A549 treated with Mapracorat at 1 μM for 4 hours (cell line): ENCODE results near the gene PSMB9. TPM values are rescaled to one million over a fixed set of nuclear protein-coding genes. Genes with fewer than 3 reads are reported as not detected.

Source experiments
- total RNA-seq: library from RNA; stranded (reverse); fragments of 200-300 nt; extraction: Qiagen RNA extraction; gene quantifications from 5 replicates; pipeline ENCODE4 v1.2.3, GENCODE V29; 2022

Gene PSMB9
- 15.9 to 24.5 TPM (median 18.6 TPM) in 5 replicates for total RNA-seq

DNA sequence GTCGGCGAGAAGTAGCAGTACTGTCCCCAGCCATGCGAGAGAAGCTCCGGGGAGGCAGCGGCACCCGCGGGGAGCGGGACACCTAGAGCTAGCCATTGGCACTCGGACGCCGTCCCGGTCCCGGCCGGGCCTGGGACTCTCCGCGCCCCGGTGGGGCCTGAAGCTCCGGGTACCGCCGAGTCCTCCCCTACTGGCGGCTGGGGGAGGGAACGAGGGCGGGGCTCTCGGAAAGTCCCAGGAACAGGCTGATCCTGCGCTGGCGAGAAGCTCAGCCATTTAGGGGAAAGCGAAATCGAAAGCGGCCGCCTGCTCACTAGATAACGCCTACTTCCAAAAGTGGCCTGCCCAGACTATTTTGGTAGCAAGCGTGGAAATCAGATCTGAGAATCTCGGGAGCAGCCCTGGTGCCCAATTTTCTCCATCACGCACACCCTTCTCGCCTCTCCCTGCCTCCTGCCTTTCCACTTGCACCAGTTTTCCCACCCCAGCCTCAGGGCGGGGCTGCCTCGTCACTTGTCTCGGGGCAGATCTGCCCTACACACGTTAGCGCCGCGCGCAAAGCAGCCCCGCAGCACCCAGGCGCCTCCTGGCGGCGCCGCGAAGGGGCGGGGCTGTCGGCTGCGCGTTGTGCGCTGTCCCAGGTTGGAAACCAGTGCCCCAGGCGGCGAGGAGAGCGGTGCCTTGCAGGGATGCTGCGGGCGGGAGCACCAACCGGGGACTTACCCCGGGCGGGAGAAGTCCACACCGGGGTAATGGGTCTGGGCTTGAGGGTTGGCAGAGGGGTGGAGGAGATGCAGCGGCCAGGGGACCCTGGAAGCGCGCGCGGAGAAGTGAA is at the start of gene PSMB9, which contains the start of gene TAP1:
Gene PSMB9 (plus strand): TSS at position 652 of the 835 bp plus-strand sequence. CDS start 38 bp downstream, at position 690.
Gene TAP1 (minus strand): TSS at position 164 of the 835 bp plus-strand sequence. CDS start 68 bp downstream, at position 96.

DNA sequence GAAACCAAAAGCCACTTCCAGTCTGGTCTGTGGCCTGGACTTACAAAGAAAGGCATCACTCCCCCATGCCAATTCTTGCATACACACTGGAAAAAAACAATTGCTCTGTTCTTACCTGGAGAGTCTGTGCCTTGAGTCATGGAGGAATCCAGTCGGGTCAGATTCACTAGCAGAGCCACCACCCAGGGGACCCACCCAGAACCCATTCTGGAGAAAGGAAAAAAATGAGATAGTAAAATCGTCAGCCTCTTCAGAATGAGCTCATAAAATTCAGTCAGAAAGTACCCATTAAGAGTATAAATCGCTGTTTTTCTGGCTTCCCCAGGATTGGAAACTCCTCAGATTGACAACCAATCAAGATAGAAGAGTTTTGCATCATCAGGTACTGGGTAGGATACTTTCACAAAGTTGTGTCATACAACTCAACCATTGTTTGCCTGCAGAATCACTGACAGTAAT is 37.2 kb upstream of the PSMB9 start, which contains the start of gene HLA-DOB:
Gene HLA-DOB (minus strand): TSS at position 257 of the 459 bp plus-strand sequence. CDS start 51 bp downstream, at position 206.

DNA sequence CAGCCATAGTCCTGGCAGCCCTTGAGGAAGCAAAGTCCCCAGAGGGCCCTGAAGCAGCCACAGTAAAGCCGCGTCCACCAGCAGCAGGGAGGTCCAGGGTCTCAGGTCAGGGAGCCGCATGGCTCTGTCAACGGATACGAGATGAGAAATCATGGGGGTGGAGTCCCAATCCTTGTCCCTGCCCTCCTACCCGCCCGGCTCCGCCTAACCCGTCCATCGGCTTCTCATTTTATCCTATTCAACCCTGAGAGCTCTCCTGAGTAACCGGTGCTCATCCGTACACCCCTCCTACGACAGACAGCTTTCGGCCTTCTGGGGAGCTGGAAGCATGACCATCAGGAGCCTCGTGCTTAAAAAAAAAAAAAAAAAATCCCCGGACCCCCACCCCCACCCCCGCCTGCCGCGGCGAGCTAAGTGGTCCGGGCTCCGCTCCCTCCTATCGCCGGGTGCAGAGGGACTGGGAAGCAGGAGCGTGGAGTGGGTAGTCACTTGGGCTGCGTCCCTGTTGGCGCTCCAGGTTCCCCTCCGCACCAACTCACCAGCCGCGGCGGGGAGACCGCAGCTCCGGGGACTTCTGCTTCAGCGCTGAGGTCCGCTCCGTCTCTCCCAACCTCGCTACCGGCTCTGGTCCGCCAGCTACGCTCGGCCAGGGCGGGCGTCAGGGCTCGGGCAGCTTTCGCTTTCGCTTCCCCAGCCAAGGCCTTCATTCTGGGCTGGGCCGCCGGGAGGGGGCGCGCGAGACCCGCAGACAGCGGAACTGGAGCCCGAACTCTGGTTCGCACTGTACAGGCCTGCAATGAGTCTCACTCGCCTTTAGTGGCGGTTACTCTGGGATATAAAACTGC is 15.7 kb upstream of the PSMB9 start, which contains the start of gene TAP2:
Gene TAP2 (minus strand): TSS at position 626 of the 845 bp plus-strand sequence. CDS start 506 bp downstream, at position 120.

DNA sequence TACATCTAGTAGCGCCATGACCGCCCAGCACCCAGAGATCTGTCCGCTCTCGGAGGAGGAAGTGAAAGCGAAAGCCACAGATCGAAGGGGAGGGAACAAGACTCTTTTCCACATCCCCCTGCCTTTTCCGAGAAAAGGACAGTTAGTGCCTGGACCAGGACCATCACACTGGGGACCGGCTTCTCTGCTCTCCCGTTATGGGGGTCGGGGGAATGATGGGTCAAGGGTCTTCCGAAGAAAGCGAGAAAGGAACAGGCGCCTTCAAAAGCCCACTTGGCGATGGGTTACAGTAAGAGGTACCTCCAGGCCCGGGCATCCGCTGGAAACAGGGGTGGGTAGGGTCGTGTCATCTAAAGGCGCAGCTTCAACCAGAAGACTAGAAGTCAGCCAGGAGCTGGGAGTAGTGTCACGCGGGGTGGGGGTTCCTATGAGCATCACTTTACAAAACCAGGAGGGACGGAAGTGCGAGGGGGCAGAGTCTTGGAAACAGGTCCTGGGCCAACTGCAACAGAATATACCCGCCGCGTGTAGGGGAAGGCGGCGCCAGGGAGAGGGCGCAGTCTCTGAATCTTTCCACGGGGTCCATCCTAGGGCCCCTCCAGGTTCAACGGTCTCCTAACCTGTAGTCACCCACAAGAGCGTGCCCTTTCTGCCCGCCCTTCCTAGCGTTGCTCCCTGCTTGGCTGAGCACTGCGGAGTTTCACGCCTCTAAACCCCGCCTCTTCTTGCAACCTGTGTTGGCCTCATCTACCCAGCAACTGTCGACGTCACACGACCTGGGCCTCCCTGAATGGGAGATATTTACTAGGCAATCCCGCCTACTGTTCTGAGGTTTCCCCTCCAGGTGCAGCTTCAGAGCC is 9.8 kb upstream of the PSMB9 start, which contains the start of gene PSMB8:
Gene PSMB8 (minus strand): TSS at position 69 of the 860 bp plus-strand sequence. CDS start 51 bp downstream, at position 18.

Other genes with a start within 250 kb of the PSMB9 start
- gene HLA-DQA1, start 216.8 kb upstream of the PSMB9 start, total RNA-seq, result not detected in 5 replicates
- not detected in 5 replicates for gene HLA-DQB1, start 187.5 kb upstream of the PSMB9 start, total RNA-seq
- gene HLA-DQA2, start 112.8 kb upstream of the PSMB9 start, total RNA-seq, result not detected in 5 replicates
- gene HLA-DQB2, start 90.7 kb upstream of the PSMB9 start, total RNA-seq, result not detected in 5 replicates
- gene HLA-DOB, start 37.2 kb upstream of the PSMB9 start, total RNA-seq, result 0.11 to 0.20 TPM in 2 of 5 replicates, not detected in the others
- 13.3 to 25.1 TPM (median 16.8 TPM) in 5 replicates for gene TAP2, start 15.5 kb upstream of the PSMB9 start, total RNA-seq
- gene PSMB8, start 10.1 kb upstream of the PSMB9 start, total RNA-seq, result 17.9 to 21.8 TPM (median 20.1 TPM) in 5 replicates
- gene TAP1, start 488 bp upstream of the PSMB9 start, total RNA-seq, result 33.5 to 40.6 TPM (median 35.1 TPM) in 5 replicates
- gene HLA-DMB, start 86.8 kb downstream of the PSMB9 start, total RNA-seq, result 1.3 to 2.2 TPM (median 1.9 TPM) in 5 replicates
- gene HLA-DMA, start 98.9 kb downstream of the PSMB9 start, total RNA-seq, result 2.4 to 3.3 TPM (median 2.6 TPM) in 5 replicates
- gene BRD2, start 114.4 kb downstream of the PSMB9 start, total RNA-seq, result 112 to 140 TPM (median 119 TPM) in 5 replicates
- not detected in 5 replicates for gene HLA-DOA, start 155.4 kb downstream of the PSMB9 start, total RNA-seq
- not detected in 5 replicates for gene HLA-DPA1, start 219.5 kb downstream of the PSMB9 start, total RNA-seq
- not detected in 5 replicates for gene HLA-DPB1, start 221.8 kb downstream of the PSMB9 start, total RNA-seq